ENCODE measurements around the gene IFITM2.

GRCh38 chr11:315516-315994 lies 7.9 kb downstream of the IFITM2 start:
- no peak for TF ChIP-seq CTCF (IDR thresholded peaks at IDR 0.05)
- no peak for TF ChIP-seq EZH2 (IDR thresholded peaks at IDR 0.05; ENCODE audit: borderline replicate concordance, insufficient read depth, low read depth, low read length, poor library complexity, severe bottlenecking)

Data from B cell (primary cell).